Activated naive CD4-positive, alpha-beta T cell treated with anti-CD3 and anti-CD28 coated beads for 36 hours (primary cell): Measurements from ENCODE around the gene IGF1R. TPM values are rescaled to one million over a fixed set of nuclear protein-coding genes. Genes with fewer than 3 reads are reported as not detected.

ENCODE experiments used
- CTCF ChIA-PET: fragments of 350-600 bp; sonication (Branson Sonifier 250); formaldehyde crosslinking; loops from one replicate; lab custom pipeline; 2021; ENCODE audit warnings: antibody characterized with exemption; lab: Charles Lee
- DNase-seq: peaks from one replicate; pipeline ENCODE4 v3.0.0-alpha.2; 2020
- H3K27ac Mint-ChIP-seq: one replicate; pipeline ENCODE4 v1.8.0; 2021; ENCODE audit warnings: mild to moderate bottlenecking, mixed read lengths
- H3K27me3 Mint-ChIP-seq: one replicate; pipeline ENCODE4 v1.8.0; 2021; ENCODE audit warnings: low read depth, mixed read lengths
- H3K36me3 Mint-ChIP-seq: one replicate; pipeline ENCODE4 v1.8.0; 2021; ENCODE audit warnings: low read depth, mixed read lengths
- H3K4me1 Mint-ChIP-seq: one replicate; pipeline ENCODE4 v1.8.0; 2021; ENCODE audit warnings: low read depth, mixed read lengths
- H3K4me3 Mint-ChIP-seq: one replicate; pipeline ENCODE4 v1.8.0; 2021; ENCODE audit warnings: mild to moderate bottlenecking, moderate library complexity, mixed read lengths
- H3K9me3 Mint-ChIP-seq: one replicate; pipeline ENCODE4 v1.8.0; 2021; ENCODE audit warnings: mixed read lengths
- intact Hi-C: fragments of 100-400 bp; cut with micrococcal nuclease; formaldehyde crosslinking; loops from one replicate; pipeline ENCODE4 v1.15.1; 2023
- total RNA-seq, 2 experiments: library from RNA; stranded (reverse); gene quantifications; one replicate each; pipeline ENCODE4 v1.2.3, GENCODE V29; 2021

The IGF1R gene
- total RNA-seq, 2 experiments from 2014 or later, result 25.6 to 26.6 TPM

DNA sequence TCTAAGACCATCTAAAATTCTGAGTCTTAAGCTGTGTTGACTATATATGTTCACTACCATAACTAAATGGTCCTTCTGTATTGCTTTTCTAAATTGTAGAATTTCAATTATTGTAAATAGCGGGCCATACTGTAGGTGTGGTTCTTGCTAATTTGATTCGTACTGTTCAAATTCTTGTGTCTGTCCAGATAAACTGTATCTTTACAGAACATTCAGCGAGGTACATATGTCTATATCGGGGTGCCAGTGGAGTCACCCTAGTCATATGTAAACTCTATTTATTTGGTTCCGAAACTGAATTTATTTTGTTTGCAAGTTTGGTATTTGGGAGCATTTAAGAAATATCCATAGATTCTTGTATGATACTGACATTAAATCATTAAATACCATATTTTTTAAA, 69.0 kb downstream of the IGF1R start:
- Mint-ChIP-seq H3K4me3 (no peak overlapping the region), H3K4me1 (peaks cover 89% of the 10 kb centered on the region), H3K27me3 (no peaks in the 10 kb centered on the region), H3K9me3 (no peaks in the 10 kb centered on the region), H3K27ac (no peak overlapping the region), H3K36me3 (peaks cover 5% of the 10 kb centered on the region)
- no peak for DNase-seq
- CTCF ChIA-PET, result no interaction called here
- intact Hi-C loops, result loop anchor here (2.0 kb wide), 1 partner anchor 67 kb away; no protein-coding TSS in a partner anchor

DNA sequence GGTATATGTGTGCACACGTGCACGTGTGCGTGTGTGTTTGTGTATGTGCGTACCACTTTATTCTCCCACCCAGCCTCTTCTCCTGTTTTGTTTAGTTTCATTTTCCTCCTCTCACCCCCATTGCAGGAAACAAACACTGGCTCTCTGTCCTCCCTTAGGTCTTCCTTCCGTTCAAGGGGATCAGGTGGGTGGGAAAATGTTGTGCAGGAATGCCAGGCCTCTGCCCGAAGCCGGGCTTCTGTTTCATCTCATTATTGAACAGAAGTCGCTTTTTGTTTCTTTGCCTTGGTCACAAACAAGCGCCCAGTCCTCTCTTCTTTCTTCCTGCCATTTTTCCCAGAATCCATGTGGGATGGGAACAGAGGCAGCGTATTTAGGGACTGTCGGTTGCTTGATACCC, 69.6 kb downstream of the IGF1R start:
- CTCF ChIA-PET, result no interaction called here
- Mint-ChIP-seq H3K4me1 (peaks cover 92% of the 10 kb centered on the region), H3K9me3 (no peaks in the 10 kb centered on the region), H3K27me3 (no peaks in the 10 kb centered on the region), H3K36me3 (peaks cover 2% of the 10 kb centered on the region), H3K4me3 (no peak overlapping the region), H3K27ac (no peak overlapping the region)
- intact Hi-C loops, result loop anchor here (2.0 kb wide), 1 partner anchor 67 kb away; no protein-coding TSS in a partner anchor
- no peak for DNase-seq

DNA sequence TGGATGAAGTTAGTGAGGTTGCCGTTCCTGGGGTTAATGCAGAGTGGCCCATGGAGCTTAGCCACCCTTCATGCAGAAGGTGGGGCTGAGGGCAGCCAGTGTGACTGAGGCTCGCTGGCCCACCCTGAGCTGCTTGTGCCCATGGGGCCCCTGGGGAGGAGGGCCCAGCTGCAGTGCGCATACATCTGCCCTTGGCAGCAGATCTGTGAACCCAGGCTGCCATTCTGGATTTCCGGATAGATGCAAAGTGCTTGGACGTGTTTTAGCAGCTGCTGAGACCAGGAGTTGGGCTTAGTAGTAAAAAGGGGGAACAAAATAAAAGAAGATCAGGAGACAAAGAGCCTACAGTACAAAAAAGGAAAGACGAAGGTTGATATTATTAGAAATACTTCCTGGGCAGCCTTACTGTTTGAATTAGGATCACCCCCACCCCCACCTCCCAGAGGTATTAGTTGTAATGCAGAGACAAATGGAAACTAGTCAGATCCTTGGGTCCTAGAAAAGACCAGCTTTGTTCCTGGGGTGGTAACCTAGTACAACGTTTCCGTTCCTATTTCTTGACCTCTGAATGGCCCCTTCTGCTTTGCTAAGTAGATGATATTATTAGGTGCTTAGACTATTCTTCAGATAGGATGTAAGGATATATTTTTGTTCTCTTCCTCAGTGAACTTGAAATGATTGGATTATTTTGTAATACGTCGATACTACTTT, 70.2 kb downstream of the IGF1R start:
- intact Hi-C loops, result no loop called here
- peaks cover 91% of the 10 kb centered on the region for H3K4me1 Mint-ChIP-seq
- H3K4me3 Mint-ChIP-seq, result no peak overlapping the region
- no peaks in the 10 kb centered on the region for H3K27me3 Mint-ChIP-seq
- no peak for DNase-seq
- CTCF ChIA-PET, result interaction anchor here (0.6 to 0.7 kb wide), 2 partner anchors 45 to 62 kb away, joined by 3 to 6 read pairs; no protein-coding TSS in a partner anchor
- H3K9me3 Mint-ChIP-seq, result no peaks in the 10 kb centered on the region
- H3K27ac Mint-ChIP-seq, result no peak overlapping the region
- H3K36me3 Mint-ChIP-seq, result no peaks in the 10 kb centered on the region

DNA sequence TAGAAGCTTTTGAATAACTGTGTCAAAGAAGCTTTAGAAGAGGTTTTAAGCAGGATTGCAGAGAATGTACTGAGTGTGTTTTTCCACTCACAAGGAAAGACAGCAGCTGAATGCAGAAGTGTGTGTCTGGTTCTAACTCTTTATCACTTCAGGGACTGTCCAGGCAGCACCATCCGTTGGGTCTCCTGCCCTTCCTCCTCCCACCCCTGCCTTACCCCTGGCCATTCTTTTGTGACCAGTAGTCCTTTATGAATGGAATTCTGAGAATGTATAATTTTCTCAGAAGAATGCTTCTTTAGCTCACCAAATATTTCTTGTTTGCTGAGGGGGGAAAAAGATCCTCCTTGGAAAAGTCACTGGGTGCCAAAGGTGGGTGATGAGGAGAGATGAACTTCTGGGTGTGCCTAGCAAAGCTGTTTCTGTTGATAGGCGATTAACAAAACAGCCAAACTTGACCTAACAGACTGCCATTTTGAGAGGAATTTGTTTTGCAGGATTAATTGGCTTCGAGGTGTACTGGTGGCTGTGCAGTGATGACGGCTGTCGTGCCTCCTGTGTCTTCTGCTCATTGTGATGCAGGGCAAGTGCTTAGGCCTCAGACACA, 70.9 kb downstream of the IGF1R start:
- no peak overlapping the region for H3K27ac Mint-ChIP-seq
- peaks cover 86% of the 10 kb centered on the region for H3K4me1 Mint-ChIP-seq
- H3K36me3 Mint-ChIP-seq, result no peaks in the 10 kb centered on the region
- no peak overlapping the region for H3K4me3 Mint-ChIP-seq
- DNase-seq, result no peak
- intact Hi-C loops, result no loop called here
- CTCF ChIA-PET, result interaction anchor here (0.6 to 1.2 kb wide), 5 partner anchors 31 to 61 kb away, joined by 3 to 6 read pairs (median 3); no protein-coding TSS in a partner anchor
- H3K9me3 Mint-ChIP-seq, result no peaks in the 10 kb centered on the region
- no peaks in the 10 kb centered on the region for H3K27me3 Mint-ChIP-seq

DNA sequence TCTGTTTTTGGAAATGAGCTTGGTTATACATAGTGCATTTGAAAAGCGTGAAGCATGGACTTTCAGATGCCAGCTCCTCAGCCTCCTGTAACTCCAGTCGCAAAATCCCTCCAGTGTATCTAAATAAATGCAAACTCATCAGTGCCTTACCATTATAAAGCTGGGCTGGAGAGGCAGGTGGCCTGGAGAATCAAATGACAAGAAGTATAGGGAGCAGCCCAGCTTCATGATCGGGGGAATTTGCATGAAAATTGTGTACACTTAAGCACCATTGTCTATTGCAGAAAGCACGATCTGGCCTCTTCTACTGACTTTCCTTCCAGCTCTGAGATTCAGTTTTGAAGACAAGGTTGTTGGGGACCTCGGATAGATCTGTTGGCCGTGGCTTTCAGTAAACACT, 71.7 kb downstream of the IGF1R start:
- Mint-ChIP-seq H3K27ac (no peak overlapping the region), H3K4me3 (no peak overlapping the region), H3K36me3 (no peaks in the 10 kb centered on the region), H3K4me1 (peaks cover 78% of the 10 kb centered on the region), H3K9me3 (no peaks in the 10 kb centered on the region), H3K27me3 (no peaks in the 10 kb centered on the region)
- DNase-seq, result no peak
- CTCF ChIA-PET, result interaction anchor here (0.6 to 1.2 kb wide), 3 partner anchors 30 to 59 kb away, joined by 3 to 4 read pairs (median 3); no protein-coding TSS in a partner anchor
- intact Hi-C loops, result no loop called here

DNA sequence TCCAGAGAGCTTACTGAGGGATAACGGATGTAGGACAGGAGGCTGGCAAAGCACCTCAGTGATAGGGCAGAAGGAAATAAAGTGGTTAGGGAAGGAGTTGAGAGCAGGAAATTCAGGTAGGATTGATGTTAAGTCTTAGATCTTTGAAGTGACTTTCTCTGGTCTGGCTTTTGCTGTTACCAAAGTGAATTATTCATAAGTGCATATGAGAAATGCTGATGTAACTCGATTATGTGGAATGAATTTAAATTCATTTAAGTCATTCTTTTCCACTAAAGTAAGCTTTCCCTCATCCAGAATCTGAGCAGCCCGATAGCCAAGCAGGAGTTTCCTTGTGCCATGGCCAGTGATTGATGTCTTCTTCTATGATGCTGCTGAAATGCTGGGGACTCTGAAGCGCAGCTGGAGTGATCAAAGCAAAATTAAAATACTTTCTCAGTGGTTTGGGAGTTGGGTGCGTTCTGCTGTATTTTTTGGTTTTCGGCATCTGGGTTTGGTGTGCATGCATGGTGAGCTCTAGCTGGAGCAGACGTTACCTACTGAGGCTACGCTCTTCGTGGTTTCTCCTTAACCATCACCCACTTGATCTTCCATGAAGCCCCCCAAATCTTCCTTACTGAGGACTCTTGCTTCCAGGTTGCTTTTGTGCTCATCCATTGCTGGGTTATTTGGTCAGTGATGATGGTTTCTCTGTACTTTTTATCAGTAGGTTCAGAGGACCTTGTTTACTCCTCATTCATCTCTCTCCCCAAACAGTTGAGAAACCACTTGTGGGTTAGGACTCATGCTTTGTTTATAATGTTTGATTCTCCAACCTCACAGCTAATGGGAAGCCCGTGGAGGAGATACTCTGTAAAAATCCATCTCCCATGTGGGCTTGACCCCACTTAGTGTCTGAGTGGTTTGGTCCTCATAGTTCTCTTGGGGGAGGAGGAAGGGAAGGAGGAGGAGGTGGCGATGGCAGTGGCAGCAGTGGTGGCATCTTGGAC, 72.5 kb downstream of the IGF1R start:
- CTCF ChIA-PET, result interaction anchor here (1.2 kb wide), 1 partner anchor 58 kb away, joined by 4 read pairs; no protein-coding TSS in a partner anchor
- intact Hi-C loops, result no loop called here
- Mint-ChIP-seq H3K9me3 (no peaks in the 10 kb centered on the region), H3K4me3 (no peak overlapping the region), H3K4me1 (peaks cover 76% of the 10 kb centered on the region), H3K27me3 (no peaks in the 10 kb centered on the region), H3K27ac (no peak overlapping the region), H3K36me3 (peaks cover 5% of the 10 kb centered on the region)
- no peak for DNase-seq

DNA sequence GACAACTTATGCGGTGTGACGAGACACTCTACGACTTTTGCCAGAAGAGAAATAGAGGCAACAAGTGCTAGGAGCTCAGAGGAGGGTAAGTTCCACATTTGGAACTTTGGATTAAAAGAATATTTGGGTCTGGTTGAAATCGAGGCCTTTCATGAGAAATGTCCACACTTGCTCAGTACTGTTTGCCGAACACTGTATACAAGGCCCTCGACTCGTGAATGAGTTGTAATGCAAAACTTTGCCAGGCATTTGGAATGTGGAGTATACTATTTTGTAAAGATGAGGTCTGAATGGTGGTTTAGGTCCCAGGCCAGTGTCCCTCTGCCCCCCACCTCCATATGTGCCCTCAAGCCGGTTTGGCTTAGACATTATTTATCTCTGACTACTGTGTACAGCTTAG, 73.9 kb downstream of the IGF1R start:
- no peak overlapping the region for H3K27ac Mint-ChIP-seq
- intact Hi-C loops, result no loop called here
- CTCF ChIA-PET, result interaction anchor here (1.2 kb wide), 1 partner anchor 63 kb away, joined by 4 read pairs; no protein-coding TSS in a partner anchor
- no peak overlapping the region for H3K4me3 Mint-ChIP-seq
- H3K9me3 Mint-ChIP-seq, result no peaks in the 10 kb centered on the region
- DNase-seq, result no peak
- H3K36me3 Mint-ChIP-seq, result peaks cover 5% of the 10 kb centered on the region
- peaks cover 74% of the 10 kb centered on the region for H3K4me1 Mint-ChIP-seq
- no peaks in the 10 kb centered on the region for H3K27me3 Mint-ChIP-seq

DNA sequence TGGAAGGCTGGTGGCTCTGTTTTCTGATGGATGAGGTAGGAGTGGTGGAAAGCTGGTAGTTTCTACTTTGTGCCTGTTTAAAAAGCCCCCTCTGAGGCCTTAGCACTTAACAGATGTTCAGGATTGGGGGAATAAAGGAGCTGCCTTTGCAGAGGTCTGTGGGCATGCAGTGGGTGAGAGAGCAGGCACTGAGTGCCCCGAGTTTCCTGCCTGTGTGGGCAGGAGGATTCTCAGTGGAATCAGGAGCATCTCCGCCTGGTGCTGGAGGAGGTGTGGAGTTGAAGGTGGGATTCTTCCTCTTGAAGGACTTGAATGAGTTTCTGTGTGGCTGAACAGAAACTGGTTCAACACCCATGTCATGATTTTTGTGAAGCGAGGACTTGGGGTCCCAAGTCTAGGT, 74.3 kb downstream of the IGF1R start:
- Mint-ChIP-seq H3K4me1 (peaks cover 78% of the 10 kb centered on the region), H3K9me3 (no peaks in the 10 kb centered on the region), H3K27me3 (no peaks in the 10 kb centered on the region), H3K27ac (no peak overlapping the region), H3K4me3 (no peak overlapping the region), H3K36me3 (peaks cover 5% of the 10 kb centered on the region)
- DNase-seq, result no peak
- CTCF ChIA-PET, result interaction anchor here (1.2 kb wide), 1 partner anchor 63 kb away, joined by 4 read pairs; no protein-coding TSS in a partner anchor
- intact Hi-C loops, result no loop called here

DNA sequence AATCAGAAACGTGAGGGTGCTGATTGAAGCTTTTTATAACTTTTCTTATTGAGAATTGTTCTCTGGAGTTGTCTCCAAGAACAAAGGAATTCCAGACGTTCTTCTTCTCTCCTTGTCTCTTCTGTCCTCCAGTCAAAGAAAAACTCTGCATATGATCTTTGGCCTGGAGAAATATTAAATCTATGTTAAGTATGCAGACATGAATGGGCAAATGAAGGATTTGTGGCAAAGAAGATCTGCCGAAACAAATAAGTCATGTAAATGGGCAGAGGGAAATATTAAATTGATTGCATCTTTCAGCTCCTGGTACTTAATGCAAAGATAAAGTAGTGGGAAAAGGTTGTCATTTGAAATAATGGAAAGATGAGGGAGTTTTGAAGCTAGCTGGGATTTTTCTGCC, 74.9 kb downstream of the IGF1R start:
- H3K27ac Mint-ChIP-seq, result no peak overlapping the region
- no peak for DNase-seq
- H3K27me3 Mint-ChIP-seq, result no peaks in the 10 kb centered on the region
- CTCF ChIA-PET, result interaction anchor here (1.2 kb wide), 1 partner anchor 64 kb away, joined by 4 read pairs; no protein-coding TSS in a partner anchor
- intact Hi-C loops, result no loop called here
- H3K9me3 Mint-ChIP-seq, result no peaks in the 10 kb centered on the region
- peaks cover 5% of the 10 kb centered on the region for H3K36me3 Mint-ChIP-seq
- peaks cover 77% of the 10 kb centered on the region for H3K4me1 Mint-ChIP-seq
- H3K4me3 Mint-ChIP-seq, result no peak overlapping the region

DNA sequence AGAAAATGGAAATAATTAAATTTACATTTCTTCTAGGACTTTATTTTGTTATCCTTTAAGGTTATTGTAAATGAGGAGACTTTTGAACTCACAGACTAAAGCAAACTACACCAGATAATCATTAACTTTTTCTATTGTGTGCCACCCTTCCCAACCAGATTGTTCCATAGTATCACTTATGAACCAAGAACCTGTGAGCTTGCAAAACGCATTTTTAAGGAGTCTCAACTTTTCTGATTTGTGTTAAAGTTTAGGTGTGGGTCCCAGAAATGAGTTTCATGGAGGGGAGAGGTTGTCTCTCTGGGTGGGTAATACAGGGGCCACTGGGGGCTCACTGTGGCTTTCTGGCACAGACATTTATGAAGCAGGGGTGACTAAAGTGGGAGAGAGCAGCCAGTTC, 75.7 kb downstream of the IGF1R start:
- Mint-ChIP-seq H3K4me3 (no peak overlapping the region), H3K36me3 (peaks cover 5% of the 10 kb centered on the region)
- CTCF ChIA-PET, result no interaction called here

DNA sequence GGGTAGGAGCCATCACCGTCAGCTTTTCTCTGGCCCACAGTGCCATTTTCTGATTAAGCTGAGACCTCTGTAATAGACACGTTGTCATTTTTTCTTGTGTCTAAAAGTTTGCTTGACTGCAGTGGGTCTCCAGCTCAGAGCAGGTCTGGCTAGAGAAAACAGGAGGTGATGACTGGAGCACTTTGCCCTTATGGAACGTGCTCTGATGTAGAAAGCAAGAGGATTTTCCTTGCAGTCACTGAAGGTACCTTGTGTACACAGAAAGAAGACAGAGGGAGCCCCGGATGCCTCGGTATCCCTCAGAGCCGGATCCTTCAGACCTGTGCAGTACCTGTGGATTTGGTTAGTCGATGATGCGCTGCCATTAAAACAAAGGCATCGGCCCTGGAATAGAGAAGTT, 76.2 kb downstream of the IGF1R start:
- no peaks in the 10 kb centered on the region for H3K27me3 Mint-ChIP-seq
- CTCF ChIA-PET, result no interaction called here
- H3K27ac Mint-ChIP-seq, result no peak overlapping the region
- no peak for DNase-seq
- peaks cover 75% of the 10 kb centered on the region for H3K4me1 Mint-ChIP-seq
- H3K36me3 Mint-ChIP-seq, result peaks cover 5% of the 10 kb centered on the region
- no peaks in the 10 kb centered on the region for H3K9me3 Mint-ChIP-seq
- H3K4me3 Mint-ChIP-seq, result no peak overlapping the region
- intact Hi-C loops, result no loop called here

More for the DNA sequence above, 75.7 kb downstream of the IGF1R start:
- Mint-ChIP-seq H3K9me3 (no peaks in the 10 kb centered on the region), H3K4me1 (peaks cover 75% of the 10 kb centered on the region), H3K27ac (no peak overlapping the region), H3K27me3 (no peaks in the 10 kb centered on the region)
- intact Hi-C loops, result no loop called here
- DNase-seq, result no peak

DNA sequence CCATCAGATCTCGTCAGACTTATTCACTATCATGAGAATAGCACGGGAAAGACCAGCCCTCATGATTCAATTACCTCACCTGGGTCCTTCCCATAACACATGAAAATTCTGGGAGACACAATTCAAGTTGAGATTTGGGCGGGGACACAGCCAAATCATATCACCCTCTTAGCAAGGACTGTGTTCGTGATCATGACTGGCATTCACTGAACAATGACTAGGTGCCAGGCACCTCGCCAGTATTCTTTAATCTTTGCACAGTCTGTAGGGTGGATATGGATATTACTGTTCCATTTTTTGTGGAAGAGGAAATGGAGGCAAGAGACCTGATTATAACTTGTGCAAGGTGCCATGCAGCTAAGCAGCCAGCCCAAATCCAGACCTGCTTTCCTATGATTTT, 77.5 kb downstream of the IGF1R start:
- peaks cover 71% of the 10 kb centered on the region for H3K4me1 Mint-ChIP-seq
- H3K4me3 Mint-ChIP-seq, result no peak overlapping the region
- H3K27me3 Mint-ChIP-seq, result no peaks in the 10 kb centered on the region
- intact Hi-C loops, result no loop called here
- CTCF ChIA-PET, result no interaction called here
- H3K36me3 Mint-ChIP-seq, result peaks cover 5% of the 10 kb centered on the region
- DNase-seq, result no peak
- H3K9me3 Mint-ChIP-seq, result no peaks in the 10 kb centered on the region
- no peak overlapping the region for H3K27ac Mint-ChIP-seq
